NCI-H146 treated with DMSO at 0.1 percent for 48 hours (cell line): ENCODE measurements around the gene FOXP1.
"Not testable (repeated sequence)": the region's sequence is repeated elsewhere in the genome, so short reads cannot be mapped to it uniquely, and the experiment has no call there.

ENCODE experiments used
- DNase-seq: peaks from one replicate; lab custom pipeline; 2025; ENCODE audit not compliant: unreplicated experiment; lab: John Stamatoyannopoulos, UW

The FOXP1 gene

GRCh38 chr3:71533588-71533987 lies 49.9 kb downstream of the FOXP1 start:
- DNase-seq = no peak

DNA sequence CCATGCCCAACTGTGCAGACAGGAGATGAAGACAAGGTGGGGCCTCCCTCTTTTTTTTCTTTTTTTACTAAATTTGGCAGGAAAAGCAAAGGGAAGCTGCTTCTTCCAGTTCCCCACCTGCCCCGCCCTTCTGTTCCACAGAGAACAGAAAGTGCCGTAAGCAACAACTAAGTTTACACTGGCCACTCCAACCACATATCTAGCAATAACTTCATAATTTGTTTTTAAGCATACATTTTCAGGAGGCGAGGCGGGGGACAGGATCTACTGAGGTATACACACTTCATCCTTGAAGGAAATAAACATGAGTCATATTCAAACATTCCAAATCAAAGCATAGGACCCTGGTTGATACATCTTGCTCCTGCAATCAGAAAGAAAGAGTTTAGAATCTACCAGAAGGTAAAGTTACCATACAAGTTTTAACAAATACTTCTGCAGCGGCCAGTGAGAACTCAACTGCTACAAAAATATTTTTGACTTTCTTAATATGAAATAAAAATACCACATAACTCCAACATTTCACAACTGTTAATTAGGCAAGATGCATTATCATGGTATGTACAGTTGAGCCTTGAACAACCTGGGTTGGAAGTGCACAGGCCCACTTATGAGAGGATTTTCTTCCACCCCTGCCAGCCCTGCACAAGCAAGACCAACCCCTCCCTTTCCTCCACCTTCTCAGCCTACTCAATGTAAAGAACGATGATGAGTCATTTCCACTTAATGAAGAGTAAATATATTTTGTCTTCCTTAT lies 50.7 kb downstream of the FOXP1 start:
- DNase-seq = no peak

DNA sequence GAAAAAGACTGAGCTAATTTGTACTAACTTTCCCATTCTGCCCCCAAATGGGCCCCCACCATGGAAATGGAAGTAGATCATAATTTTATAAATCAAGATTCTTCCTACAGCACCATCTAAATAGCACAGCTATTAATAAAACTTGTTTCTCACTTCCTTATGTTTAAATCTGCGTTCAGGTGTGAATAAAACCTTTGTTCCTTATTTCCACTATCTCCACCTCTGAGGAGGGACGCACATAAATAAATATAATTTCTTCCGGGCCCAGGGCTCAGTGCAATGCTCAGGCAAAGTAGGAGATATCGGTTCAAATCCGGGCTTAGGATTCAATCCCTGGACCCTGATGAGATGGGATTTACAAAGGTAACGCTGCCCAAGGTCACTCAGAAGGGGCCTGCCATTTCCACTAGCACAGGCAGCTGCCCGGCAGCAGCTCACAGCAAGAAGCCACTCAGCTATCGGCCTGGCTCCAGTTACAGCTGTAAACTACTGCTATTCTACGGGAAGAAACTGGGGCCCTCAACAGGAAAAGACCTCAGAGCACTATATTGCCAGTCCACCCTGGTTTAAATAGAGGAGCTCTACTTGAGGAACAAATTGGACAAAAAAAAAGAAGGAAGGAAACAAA lies 52.5 kb downstream of the FOXP1 start:
- DNase-seq = no peak

- DNase-seq = no peak
These were observed 54.7 kb downstream of the FOXP1 start for GRCh38 chr3:71528816-71529215.

DNA sequence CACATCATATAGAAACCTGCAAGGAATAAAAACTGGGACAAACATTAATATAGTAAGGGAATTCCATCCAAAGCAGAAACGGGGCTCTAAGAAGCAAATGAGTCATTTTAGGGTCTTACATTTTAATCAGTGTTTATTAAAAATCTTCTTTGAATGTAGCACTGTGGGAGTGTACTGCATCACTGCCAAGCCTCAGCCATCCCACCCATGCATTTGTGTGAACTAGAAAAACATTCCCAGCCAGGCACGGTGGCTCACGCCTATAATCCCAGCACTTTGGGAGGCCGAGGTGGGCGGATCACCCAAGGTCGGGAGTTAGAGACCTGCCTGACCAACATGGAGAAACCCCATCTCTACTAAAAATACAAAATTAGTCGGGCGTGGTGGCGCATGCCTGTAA lies 57.1 kb downstream of the FOXP1 start:
- DNase-seq = not testable (repeated sequence)

DNA sequence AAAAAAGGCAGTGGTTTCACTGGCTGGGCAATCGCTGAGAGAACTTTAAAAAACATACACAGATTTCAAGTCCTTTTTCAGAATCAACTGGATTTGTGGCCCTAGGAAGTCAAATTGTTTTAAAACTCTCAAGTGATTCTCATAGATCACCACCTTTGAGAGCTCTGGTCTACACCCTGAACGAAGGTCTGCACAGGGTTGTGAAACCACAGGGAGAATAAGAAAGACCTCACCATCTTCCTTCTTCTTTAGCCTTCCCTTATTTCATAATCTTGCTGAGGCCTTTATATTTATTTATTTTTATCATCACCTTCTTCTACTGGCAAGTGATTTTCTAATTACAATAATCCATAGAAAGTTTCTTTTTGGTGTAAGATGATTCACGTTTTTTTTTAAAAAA lies 58.1 kb downstream of the FOXP1 start:
- DNase-seq = no peak

DNA sequence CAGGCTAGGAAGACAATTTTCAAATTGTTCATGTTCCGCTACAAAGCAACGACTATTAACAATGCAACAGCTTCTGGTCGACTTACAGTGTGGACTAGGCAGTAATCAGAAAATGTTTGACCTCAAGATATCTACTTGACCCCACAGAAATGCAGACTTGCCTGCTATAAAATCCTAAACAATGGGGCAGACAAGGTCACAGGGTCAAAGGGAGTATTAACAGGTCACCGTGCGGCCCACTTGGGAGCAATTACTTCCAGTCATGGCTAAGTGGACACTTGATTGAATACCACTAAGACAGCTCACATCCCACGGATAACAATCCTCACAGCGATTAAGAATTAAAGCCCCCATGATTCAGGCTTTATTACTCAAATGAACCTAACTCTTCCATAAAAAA lies 58.9 kb downstream of the FOXP1 start:
- no peak for DNase-seq

DNA sequence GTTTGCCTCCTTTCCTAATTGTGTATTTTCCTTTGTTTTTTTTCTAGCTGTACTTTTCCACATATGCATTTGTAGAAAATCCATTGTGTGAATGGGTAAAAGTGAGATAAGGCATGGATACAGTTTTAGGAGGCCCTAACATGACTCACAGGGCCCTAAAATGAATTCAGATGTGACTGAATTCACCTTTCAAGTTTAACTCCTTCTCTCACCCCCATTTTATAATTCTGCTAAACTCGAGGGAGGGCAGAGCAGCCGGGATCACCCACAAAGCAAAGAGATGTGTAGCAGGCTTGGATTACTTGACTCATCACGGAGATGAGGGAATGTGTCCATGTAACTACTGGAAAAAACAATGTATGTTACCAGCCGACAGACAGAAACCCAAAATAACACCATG lies 59.9 kb downstream of the FOXP1 start:
- no peak for DNase-seq

DNA sequence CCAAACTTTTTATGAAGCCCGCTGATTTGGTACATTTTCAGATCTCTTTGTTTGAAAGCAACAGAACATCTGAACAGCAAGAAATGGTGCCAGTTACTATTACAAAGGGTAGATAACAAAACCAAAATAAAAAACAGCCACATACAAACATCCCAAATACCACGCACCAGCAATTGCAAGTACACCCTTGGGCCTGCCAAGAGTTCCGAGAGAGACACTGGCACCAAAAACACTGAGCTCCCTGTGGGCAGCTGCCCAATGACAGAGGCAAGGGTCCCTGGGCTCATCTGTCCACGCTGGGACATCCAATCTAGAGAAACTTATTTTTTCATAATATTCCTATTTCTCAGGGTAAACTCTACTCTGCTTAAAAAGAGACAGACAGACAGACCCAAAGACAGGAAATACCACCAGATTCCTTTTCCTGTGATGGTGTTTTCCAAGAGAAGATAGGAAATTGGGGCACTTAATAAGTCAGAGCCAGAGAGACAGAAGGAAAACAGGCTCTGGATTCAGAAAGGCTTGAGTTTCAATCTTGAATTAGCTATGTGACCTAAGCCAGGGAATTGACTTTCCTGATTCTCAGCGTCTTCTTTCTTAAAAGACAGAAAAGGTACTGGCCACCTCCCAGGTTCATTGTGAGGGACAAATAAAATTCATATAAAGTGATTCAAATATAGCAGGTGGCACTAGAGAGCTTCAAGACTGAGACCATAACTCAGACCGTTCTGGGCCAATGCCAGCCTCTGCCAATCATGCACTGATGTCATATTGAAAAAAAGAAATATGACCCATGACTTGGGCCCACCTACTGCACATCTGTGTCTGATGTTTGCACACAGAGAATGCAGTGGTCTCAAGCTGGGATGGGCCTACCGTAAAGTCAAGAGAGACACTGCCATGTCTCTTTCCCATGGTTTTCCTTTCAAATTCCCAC lies 61.3 kb downstream of the FOXP1 start:
- no peak for DNase-seq

DNA sequence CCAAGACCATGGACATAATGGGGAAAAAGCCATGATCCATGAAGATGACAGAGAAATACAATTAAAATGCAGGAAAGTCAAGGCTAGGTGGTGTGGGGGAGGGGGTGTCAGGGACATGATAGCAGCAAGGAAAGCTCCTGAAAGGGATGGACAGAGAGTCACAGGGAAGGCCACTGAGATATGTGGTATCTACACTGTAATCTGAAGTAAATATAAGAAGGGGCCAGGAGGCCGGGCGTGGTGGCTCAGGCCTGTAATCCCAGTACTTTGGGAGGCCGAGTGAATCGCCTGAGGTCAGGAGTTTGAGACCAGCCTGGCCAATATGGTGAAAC lies 62.5 kb downstream of the FOXP1 start:
- no peak for DNase-seq

DNA sequence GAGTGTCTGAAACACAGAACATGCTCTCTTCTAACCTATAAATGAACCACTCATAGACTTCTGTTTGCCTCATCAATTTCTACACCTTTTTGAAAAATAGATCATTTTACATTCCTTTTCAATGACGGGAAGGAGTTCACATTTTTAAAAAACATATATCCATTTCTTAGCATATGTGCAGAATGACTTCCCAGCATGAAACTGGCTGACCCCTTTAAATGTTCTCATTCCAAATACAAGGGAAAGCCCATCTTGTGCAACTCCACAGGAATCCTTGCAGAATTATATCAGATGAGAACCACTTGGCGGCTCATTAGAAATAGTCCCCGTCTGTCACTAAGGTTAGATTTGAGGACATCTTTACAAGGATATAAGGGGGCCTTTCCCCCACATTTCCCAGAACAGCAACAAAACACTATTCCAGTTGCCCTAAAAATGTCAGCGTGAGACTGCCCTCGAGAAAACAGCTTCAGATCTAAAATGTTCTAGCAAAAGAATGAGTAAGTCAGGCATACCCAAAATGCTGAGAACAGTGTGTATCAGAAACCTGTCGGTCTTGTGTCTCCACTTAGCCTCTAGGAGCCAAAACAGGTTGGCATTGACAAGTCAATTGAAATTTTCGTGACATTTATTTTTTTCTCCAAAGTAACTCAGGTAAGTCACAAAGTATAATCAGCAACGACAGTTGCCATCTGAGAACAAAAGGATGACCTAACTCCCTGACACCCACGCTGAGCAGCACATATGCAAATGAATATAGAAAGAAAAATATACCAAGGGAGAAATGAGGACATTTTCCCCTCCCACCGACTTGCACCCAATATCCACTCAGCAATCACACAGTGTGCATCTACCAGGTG lies 63.1 kb downstream of the FOXP1 start:
- DNase-seq = no peak

DNA sequence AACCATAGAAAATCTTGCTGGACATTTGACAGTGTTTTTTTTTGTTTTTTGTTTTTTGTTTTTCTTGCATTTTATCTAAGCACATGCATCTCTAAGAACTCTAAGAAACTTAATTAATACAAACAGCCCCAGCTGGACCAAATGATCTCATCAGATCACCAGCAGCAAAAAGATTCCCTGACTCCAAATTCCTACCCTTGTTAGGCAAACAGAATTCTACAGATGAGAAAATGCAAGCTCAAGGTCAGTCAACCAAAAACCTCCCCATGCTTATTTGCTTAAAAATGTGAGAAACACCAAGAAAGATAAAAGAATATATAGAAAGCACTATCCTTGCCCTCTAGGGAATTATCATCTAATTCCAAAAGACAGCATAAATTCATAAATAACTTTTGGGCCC lies 65.4 kb downstream of the FOXP1 start:
- DNase-seq = no peak

- DNase-seq = no peak
These were observed 66.2 kb downstream of the FOXP1 start for GRCh38 chr3:71517271-71517791.

DNA sequence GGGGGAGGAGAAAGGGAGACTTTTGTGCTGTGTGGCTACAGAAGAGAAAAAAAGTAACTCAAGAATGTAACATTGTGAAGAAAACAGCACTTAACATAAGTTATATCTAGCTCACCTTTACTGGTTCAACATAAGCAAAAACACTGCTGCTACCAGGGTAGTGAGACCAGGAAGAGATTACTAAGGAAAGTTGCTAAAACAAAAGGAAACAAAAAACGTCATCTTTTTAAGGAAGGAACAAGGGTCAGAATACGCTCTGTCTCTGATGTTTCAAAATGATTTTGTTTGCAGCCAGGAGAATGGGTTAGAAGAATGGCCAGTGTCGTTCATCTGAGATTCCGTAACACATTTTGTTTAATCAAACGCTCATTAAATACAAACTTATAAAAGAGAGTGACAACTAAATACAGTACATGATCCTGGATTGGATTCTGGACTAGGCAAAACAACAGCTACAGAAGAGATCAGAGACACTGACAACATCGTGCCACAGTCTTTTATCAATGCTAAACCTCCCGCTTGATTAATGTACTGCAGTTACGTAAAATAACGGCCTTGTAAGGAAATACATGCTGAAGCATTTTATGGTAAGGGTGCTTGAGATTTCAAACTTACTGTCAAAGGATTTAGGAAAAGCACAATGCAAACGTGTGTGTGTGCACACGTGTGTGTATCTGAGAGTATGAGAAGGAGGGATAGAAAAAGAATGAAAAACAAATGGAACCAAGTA lies 67.7 kb downstream of the FOXP1 start:
- no peak for DNase-seq

- DNase-seq = no peak
These were observed 68.9 kb downstream of the FOXP1 start for GRCh38 chr3:71514621-71515020.

DNA sequence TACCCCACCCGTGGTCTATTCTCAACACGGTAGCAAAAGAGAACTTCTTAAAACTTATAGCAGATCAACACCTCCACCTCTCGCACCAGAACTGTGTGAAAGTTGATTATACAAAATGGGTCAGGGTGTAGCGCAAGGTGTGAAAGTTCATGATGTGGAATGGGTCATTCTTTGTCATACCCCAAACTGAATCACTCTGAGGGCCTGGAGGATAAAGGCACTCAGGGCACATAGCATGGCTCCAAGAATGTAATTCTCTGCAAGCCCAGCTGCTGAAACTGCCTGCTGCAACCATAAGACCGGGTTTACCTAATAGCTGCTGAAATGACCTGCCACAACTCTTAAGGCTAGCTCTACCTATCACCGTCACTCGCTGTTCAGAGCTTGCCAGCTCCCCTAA lies 70.0 kb downstream of the FOXP1 start:
- DNase-seq = no peak

GRCh38 chr3:71513081-71513480 lies 70.4 kb downstream of the FOXP1 start:
- DNase-seq = no peak

DNA sequence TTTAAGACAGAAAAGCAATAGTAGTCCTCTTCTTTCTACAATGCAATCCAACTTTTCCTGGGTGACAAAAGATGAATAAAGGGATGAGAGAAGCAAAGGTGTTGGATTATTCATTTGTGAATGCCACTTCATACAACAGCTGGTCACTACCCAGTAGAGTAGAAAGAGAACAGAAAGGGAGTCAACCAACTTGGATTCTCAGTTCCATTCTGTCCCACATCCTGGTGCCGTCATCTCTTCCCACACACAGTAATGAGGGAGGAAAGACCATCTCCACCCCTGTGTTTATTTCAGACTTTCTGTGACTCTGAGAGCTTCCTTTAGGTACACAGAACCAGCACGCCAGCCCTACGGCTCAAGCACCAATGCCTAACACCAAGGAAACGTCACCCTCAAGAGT lies 71.0 kb downstream of the FOXP1 start:
- DNase-seq = no peak

- DNase-seq = no peak
These were observed 71.5 kb downstream of the FOXP1 start for GRCh38 chr3:71512000-71512399.

DNA sequence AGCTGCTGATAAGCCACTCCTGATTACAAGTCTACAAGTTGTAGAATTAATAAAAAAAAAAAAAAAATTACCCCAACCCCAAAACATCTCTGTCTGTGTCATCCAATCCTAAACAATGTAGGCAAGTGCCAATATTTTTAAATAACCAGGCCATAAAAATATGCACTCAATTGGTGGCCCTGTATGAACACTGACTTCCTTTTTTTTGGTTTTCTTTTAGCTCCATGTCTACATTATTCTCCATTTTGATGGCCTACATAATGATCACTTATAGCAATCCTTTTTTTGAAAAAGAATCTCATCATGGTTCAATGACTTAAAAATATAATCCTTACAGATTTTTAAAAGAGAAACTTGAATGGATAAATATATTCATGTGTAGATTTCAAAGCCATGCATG lies 72.1 kb downstream of the FOXP1 start:
- no peak for DNase-seq
